ENCODE data around the gene EFNA2.
A peak's percentile ranks its signal among the peaks of the same experiment; 100 is the strongest.

EFNA2 gene

GRCh38 chr19:1262623-1263123 is 23.0 kb upstream of the EFNA2 start:
- DNase-seq (ENCODE audit: extremely low spot score) = no peak
- ChIA-PET POLR2A (interaction anchor here (0.7 to 0.8 kb wide), 2 partner anchors 10 to 18 kb away, joined by 3 read pairs; no protein-coding TSS in a partner anchor), CTCF (interaction anchor here (1.1 to 7.3 kb wide), 2 partner anchors 10 to 17 kb away, joined by 6 to 149 read pairs; no protein-coding TSS in a partner anchor)
- TF ChIP-seq ARNT (IDR thresholded peaks at IDR 0.05) = no peak
- TF ChIP-seq FOXM1 (IDR thresholded peaks at IDR 0.05; ENCODE audit: borderline replicate concordance) = no peak
- no peak for TF ChIP-seq FOXK2 (IDR thresholded peaks at IDR 0.05)
- no peak for TF ChIP-seq FOXA1 (IDR thresholded peaks at IDR 0.05)
- TF ChIP-seq CTBP1 (IDR thresholded peaks at IDR 0.05; ENCODE audit: borderline replicate concordance) = no peak
- no peak for TF ChIP-seq TARDBP (IDR thresholded peaks at IDR 0.05)
- no peak for TF ChIP-seq BHLHE40 (IDR thresholded peaks at IDR 0.05; ENCODE audit: borderline replicate concordance)

GRCh38 chr19:1263188-1263587 is 22.5 kb upstream of the EFNA2 start:
- ChIA-PET CTCF (interaction anchor here (1.1 to 7.3 kb wide), 2 partner anchors 10 to 18 kb away, joined by 6 to 149 read pairs; no protein-coding TSS in a partner anchor), POLR2A (interaction anchor here (1.0 to 6.9 kb wide), 2 partner anchors 15 to 21 kb away, joined by 3 to 375 read pairs; partner anchors contain the start of genes ATP5F1D and CBARP)
- no peak for DNase-seq (ENCODE audit: extremely low spot score)
- TF ChIP-seq TARDBP (IDR thresholded peaks at IDR 0.05) (no peak), HDGF (IDR thresholded peaks at IDR 0.05; ENCODE audit: borderline replicate concordance) (no peak), FOXA1 (IDR thresholded peaks at IDR 0.05) (no peak), L3MBTL2 (conservative IDR thresholded peaks at IDR 0.05) (no peak), BHLHE40 (IDR thresholded peaks at IDR 0.05; ENCODE audit: borderline replicate concordance) (no peak), CTBP1 (IDR thresholded peaks at IDR 0.05; ENCODE audit: borderline replicate concordance) (no peak), ELF4 (IDR thresholded peaks at IDR 0.05) (no peak)

GRCh38 chr19:1264801-1265614 is 20.7 kb upstream of the EFNA2 start:
- no peak for DNase-seq (ENCODE audit: extremely low spot score)
- TF ChIP-seq ARNT (IDR thresholded peaks at IDR 0.05) = no peak
- TF ChIP-seq HDGF (IDR thresholded peaks at IDR 0.05; ENCODE audit: borderline replicate concordance) = no peak
- no peak for TF ChIP-seq LEF1 (IDR thresholded peaks at IDR 0.05; ENCODE audit: borderline replicate concordance)
- TF ChIP-seq SP1 (IDR thresholded peaks at IDR 0.05) = no peak
- no peak for TF ChIP-seq NFRKB (IDR thresholded peaks at IDR 0.05)
- TF ChIP-seq FOXK2 (IDR thresholded peaks at IDR 0.05) = no peak
- no peak for TF ChIP-seq ZNF384 (IDR thresholded peaks at IDR 0.05)
- TF ChIP-seq FOXM1 (IDR thresholded peaks at IDR 0.05; ENCODE audit: borderline replicate concordance) = no peak
- TF ChIP-seq CTBP1 (IDR thresholded peaks at IDR 0.05; ENCODE audit: borderline replicate concordance) = no peak
- ChIA-PET POLR2A (interaction anchor here (0.6 to 6.9 kb wide), 4 partner anchors 8 to 22 kb away, joined by 3 to 375 read pairs (median 10); partner anchors contain the start of genes ATP5F1D and CBARP), CTCF (interaction anchor here (1.3 to 7.3 kb wide), 4 partner anchors 10 to 24 kb away, joined by 3 to 149 read pairs (median 15); partner anchors contain the start of genes ATP5F1D and FAM174C)

- CTCF ChIA-PET = interaction anchor here (1.3 to 7.3 kb wide), 4 partner anchors 10 to 24 kb away, joined by 3 to 149 read pairs (median 15); partner anchors contain the start of genes ATP5F1D and FAM174C
- DNase-seq (ENCODE audit: extremely low spot score) = no peak
- TF ChIP-seq FOXA1 (IDR thresholded peaks at IDR 0.05) (no peak), FOXM1 (IDR thresholded peaks at IDR 0.05; ENCODE audit: borderline replicate concordance) (no peak), ARNT (IDR thresholded peaks at IDR 0.05) (no peak), HDGF (IDR thresholded peaks at IDR 0.05; ENCODE audit: borderline replicate concordance) (peak; percentile 58; the same call in 1 of the 2 replicates), BHLHE40 (IDR thresholded peaks at IDR 0.05; ENCODE audit: borderline replicate concordance) (no peak)
- POLR2A ChIA-PET = interaction anchor here (0.6 to 6.9 kb wide), 5 partner anchors 8 to 23 kb away, joined by 3 to 375 read pairs (median 5); partner anchors contain the start of genes ATP5F1D and CBARP
These were observed 20.0 kb upstream of the EFNA2 start for GRCh38 chr19:1265615-1266128.

GRCh38 chr19:1266129-1266915 is 19.4 kb upstream of the EFNA2 start:
- POLR2A ChIA-PET = interaction anchor here (0.6 to 6.9 kb wide), 7 partner anchors 9 to 24 kb away, joined by 3 to 375 read pairs (median 5); partner anchors contain the start of genes ATP5F1D, CBARP and FAM174C
- CTCF ChIA-PET = interaction anchor here (0.6 to 7.3 kb wide), 9 partner anchors 9 to 67 kb away, joined by 3 to 149 read pairs (median 5); partner anchors contain the start of genes ATP5F1D and FAM174C
- TF ChIP-seq HDGF (IDR thresholded peaks at IDR 0.05; ENCODE audit: borderline replicate concordance) = 0 out of 2 replicates have a peak, but pooled peaks have one; percentile 0
- TF ChIP-seq ELF4 (IDR thresholded peaks at IDR 0.05) = no peak
- DNase-seq (ENCODE audit: extremely low spot score) = peak; percentile 66

- peak; percentile 63 for DNase-seq (ENCODE audit: extremely low spot score)
- ChIA-PET POLR2A (interaction anchor here (1.0 to 6.9 kb wide), 6 partner anchors 8 to 24 kb away, joined by 3 to 375 read pairs (median 6); partner anchors contain the start of genes ATP5F1D, CBARP and FAM174C), CTCF (interaction anchor here (0.6 to 7.3 kb wide), 8 partner anchors 10 to 66 kb away, joined by 3 to 149 read pairs (median 6); partner anchors contain the start of gene ATP5F1D)
- TF ChIP-seq CTBP1 (IDR thresholded peaks at IDR 0.05; ENCODE audit: borderline replicate concordance) (no peak), PKNOX1 (IDR thresholded peaks at IDR 0.05) (no peak), LEF1 (IDR thresholded peaks at IDR 0.05; ENCODE audit: borderline replicate concordance) (no peak), FOXM1 (IDR thresholded peaks at IDR 0.05; ENCODE audit: borderline replicate concordance) (peak; percentile 41; the same call in 1 of the 2 replicates), L3MBTL2 (conservative IDR thresholded peaks at IDR 0.05) (no peak), ELF4 (IDR thresholded peaks at IDR 0.05) (no peak), HDGF (IDR thresholded peaks at IDR 0.05; ENCODE audit: borderline replicate concordance) (no peak), TARDBP (IDR thresholded peaks at IDR 0.05) (peak; percentile 71; the same call in 1 of the 2 replicates), SP1 (IDR thresholded peaks at IDR 0.05) (no peak), NFRKB (IDR thresholded peaks at IDR 0.05) (no peak), SUZ12 (IDR thresholded peaks at IDR 0.05) (no peak), FOXK2 (IDR thresholded peaks at IDR 0.05) (no peak)
These were observed 18.7 kb upstream of the EFNA2 start for GRCh38 chr19:1266916-1267476.

Data from HEK293T (cell line).